Cardiac fibroblast (primary cell): ENCODE data around the gene ZNF638.

Source experiments
- DNase-seq, 2 donors: peaks; one replicate each; pipeline versions ENCODE4 v3.0.0 to v3.0.0-alpha.2; 2010; ENCODE audit warnings: low read depth in 2 of 2
- H3K4me3 ChIP-seq, 2 donors: replicated peaks in 1 of 2; 1 replicate in 1 of 2; 2 replicates in 1 of 2; pipeline ENCODE4 v1.5.1; 2011; ENCODE audit warnings: low read depth in 2 of 2, low read length in 2 of 2, mild to moderate bottlenecking in 2 of 2, moderate library complexity in 1 of 2
- TF ChIP-seq, protein P1 (sequence below): IDR thresholded peaks from one replicate; pipeline ENCODE4 v1.5.1; 2011; ENCODE audit warnings: low read depth, mild to moderate bottlenecking, low read length, inconsistent platforms

ZNF638 gene

GRCh38 chr2:71417300-71418202, 86.0 kb downstream of the ZNF638 start:
- no peak for DNase-seq
- no peak overlapping the region for H3K4me3 ChIP-seq
- TF ChIP-seq, protein P1, sequence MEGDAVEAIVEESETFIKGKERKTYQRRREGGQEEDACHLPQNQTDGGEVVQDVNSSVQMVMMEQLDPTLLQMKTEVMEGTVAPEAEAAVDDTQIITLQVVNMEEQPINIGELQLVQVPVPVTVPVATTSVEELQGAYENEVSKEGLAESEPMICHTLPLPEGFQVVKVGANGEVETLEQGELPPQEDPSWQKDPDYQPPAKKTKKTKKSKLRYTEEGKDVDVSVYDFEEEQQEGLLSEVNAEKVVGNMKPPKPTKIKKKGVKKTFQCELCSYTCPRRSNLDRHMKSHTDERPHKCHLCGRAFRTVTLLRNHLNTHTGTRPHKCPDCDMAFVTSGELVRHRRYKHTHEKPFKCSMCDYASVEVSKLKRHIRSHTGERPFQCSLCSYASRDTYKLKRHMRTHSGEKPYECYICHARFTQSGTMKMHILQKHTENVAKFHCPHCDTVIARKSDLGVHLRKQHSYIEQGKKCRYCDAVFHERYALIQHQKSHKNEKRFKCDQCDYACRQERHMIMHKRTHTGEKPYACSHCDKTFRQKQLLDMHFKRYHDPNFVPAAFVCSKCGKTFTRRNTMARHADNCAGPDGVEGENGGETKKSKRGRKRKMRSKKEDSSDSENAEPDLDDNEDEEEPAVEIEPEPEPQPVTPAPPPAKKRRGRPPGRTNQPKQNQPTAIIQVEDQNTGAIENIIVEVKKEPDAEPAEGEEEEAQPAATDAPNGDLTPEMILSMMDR: no peak

DNA sequence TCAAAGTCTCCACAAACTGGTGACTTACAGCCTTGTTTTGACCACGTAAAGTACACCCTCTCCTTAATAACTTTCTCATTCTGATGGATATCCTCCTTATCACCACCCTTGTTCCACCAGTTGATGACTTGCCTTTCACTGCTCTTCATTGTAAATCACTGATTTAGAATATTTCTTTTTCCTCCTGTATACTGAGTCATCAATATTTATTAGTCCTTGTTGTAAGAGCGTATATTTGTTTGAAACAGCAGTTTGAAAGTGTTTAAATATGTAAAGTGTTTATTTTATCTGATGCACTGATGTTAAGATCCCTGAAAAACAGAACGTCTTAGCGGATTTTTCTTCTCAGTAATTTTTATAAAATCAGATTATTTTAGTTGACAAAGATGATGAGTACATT, 87.6 kb downstream of the ZNF638 start:
- no peak overlapping the region for H3K4me3 ChIP-seq
- no peak for DNase-seq
- TF ChIP-seq, protein P1: no peak

- no peak overlapping the region for H3K4me3 ChIP-seq
- no peak for DNase-seq
- TF ChIP-seq, protein P1: no peak
Measured at GRCh38 chr2:71419976-71420375, 88.4 kb downstream of the ZNF638 start.

DNA sequence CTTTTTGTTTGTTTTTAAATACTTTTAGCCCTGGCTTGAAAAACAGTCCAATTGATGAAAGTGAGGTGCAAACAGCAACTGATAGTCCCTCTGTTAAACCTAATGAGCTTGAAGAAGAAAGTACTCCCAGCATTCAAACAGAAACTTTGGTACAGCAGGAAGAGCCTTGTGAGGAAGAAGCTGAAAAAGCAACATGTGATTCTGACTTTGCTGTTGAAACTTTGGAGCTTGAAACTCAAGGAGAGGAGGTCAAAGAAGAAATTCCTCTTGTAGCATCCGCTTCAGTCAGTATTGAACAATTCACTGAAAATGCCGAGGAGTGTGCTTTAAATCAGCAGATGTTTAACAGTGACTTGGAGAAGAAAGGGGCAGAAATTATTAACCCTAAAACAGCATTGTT, 91.2 kb downstream of the ZNF638 start:
- TF ChIP-seq, protein P1: no peak
- no peak overlapping the region for H3K4me3 ChIP-seq
- no peak for DNase-seq

DNA sequence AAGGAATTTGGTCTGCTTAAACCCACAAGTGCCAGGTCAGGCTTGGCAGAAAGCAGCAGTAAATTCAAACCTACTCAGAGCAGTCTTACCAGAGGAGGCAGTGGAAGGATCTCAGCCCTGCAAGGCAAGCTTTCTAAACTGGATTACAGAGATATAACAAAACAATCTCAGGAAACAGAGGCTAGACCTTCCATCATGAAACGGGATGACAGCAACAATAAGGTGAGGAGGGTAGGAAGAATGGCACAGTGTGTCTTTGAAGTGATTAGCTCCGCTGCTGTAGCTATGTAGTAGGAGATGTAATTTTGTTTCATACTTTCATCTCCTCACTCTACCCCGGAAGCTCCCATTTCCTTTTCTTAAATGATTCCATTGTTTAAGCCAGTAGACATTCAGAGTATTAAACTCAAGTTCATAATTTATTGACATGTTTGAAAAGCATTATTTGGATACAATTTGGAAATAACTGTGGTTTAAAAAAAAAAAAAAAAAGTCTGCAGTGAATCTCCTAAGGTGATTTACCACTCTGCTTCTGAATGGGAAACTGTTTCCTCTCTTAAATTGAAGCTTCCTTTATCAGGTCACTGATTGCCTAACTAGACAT, 92.3 kb downstream of the ZNF638 start:
- H3K4me3 ChIP-seq: no peak overlapping the region
- TF ChIP-seq, protein P1: no peak
- DNase-seq: peak in 1 of 2 donors; percentile 10

- TF ChIP-seq, protein P1: no peak
- H3K4me3 ChIP-seq: no peak overlapping the region
- no peak for DNase-seq
Measured at GRCh38 chr2:71426721-71427120, 95.1 kb downstream of the ZNF638 start.
